ENCODE measurements around the gene SPON1.
"Not testable (repeated sequence)": the region's sequence is repeated elsewhere in the genome, so short reads cannot be mapped to it uniquely, and the experiment has no call there.

- TF ChIP-seq CTCF, POLR2A (IDR thresholded peaks at IDR 0.05): not testable (repeated sequence)
Measured at GRCh38 chr11:14035526-14035925, 73.0 kb downstream of the SPON1 start.

Data from heart left ventricle (tissue), 13 donors.